ENCODE data around the gene CLEC4F. TPM values are rescaled to one million over a fixed set of nuclear protein-coding genes. Genes with fewer than 3 reads are reported as not detected.

Gene CLEC4F
- total RNA-seq, 2 experiments from 2014 or later, result not detected

GRCh38 chr2:70808983-70809958, 11.1 kb downstream of the CLEC4F start:
- Mint-ChIP-seq H3K36me3 (ENCODE audit: low read depth) (no peaks in the 10 kb centered on the region), H3K4me1 (ENCODE audit: low read depth) (no peaks in the 10 kb centered on the region), H3K4me3 (no peak overlapping the region), H3K27ac (no peak overlapping the region), H3K27me3 (peaks cover 6% of the 10 kb centered on the region), H3K9me3 (no peaks in the 10 kb centered on the region)
- Histone ChIP-seq H3K4me3 (ENCODE audit: low read length) (no peak overlapping the region), H3K9me3 (ENCODE audit: control insufficient read depth in 1 of 2, insufficient read depth in 1 of 2, low read length in 2 of 2) (peaks cover 0 to 8% of the 10 kb centered on the region in 2 experiments), H3K4me1 (ENCODE audit: insufficient read depth, low read length) (no peaks in the 10 kb centered on the region), H3K27me3 (ENCODE audit: control insufficient read depth in 1 of 2, insufficient read depth in 2 of 2, low read length in 2 of 2) (peaks cover 0 to 4% of the 10 kb centered on the region in 2 experiments), H3K27ac (ENCODE audit: low read depth in 1 of 2, low read length in 2 of 2) (no peak overlapping the region), H3K36me3 (ENCODE audit: insufficient read depth, low read length) (no peaks in the 10 kb centered on the region)
- ChIA-PET CTCF (no interaction called here), POLR2A (no interaction called here)
- intact Hi-C loops (cut with DNase I, micrococcal nuclease), result no loop called here
- ATAC-seq (ENCODE audit: poor library complexity), result no peak
- no peak for TF ChIP-seq CTCF (IDR thresholded peaks at IDR 0.05)
- DNase-seq, result no peak

GRCh38 chr2:70807828-70808118, 12.6 kb downstream of the CLEC4F start:
- CTCF ChIA-PET, result no interaction called here
- H3K4me3 Mint-ChIP-seq, result no peak overlapping the region
- intact Hi-C loops (cut with DNase I, micrococcal nuclease), result no loop called here

GRCh38 chr2:70807102-70807827, 13.1 kb downstream of the CLEC4F start:
- Histone ChIP-seq H3K27ac (ENCODE audit: low read depth in 1 of 2, low read length in 2 of 2) (no peak overlapping the region), H3K4me3 (ENCODE audit: low read length) (no peak overlapping the region), H3K36me3 (ENCODE audit: insufficient read depth, low read length) (no peaks in the 10 kb centered on the region), H3K4me1 (ENCODE audit: insufficient read depth, low read length) (no peaks in the 10 kb centered on the region), H3K27me3 (ENCODE audit: control insufficient read depth in 1 of 2, insufficient read depth in 2 of 2, low read length in 2 of 2) (no peaks in the 10 kb centered on the region), H3K9me3 (ENCODE audit: control insufficient read depth in 1 of 2, insufficient read depth in 1 of 2, low read length in 2 of 2) (peaks cover 0 to 8% of the 10 kb centered on the region in 2 experiments)
- H3K4me1 Mint-ChIP-seq (ENCODE audit: low read depth), result no peaks in the 10 kb centered on the region
- H3K27ac Mint-ChIP-seq, result no peak overlapping the region
- no peaks in the 10 kb centered on the region for H3K9me3 Mint-ChIP-seq
- POLR2A ChIA-PET, result no interaction called here
- DNase-seq, result no peak
- ATAC-seq (ENCODE audit: poor library complexity), result no peak
- no peak for TF ChIP-seq CTCF (IDR thresholded peaks at IDR 0.05)
- H3K4me3 Mint-ChIP-seq, result no peak overlapping the region
- CTCF ChIA-PET, result no interaction called here
- no peaks in the 10 kb centered on the region for H3K36me3 Mint-ChIP-seq (ENCODE audit: low read depth)
- intact Hi-C loops (cut with DNase I, micrococcal nuclease), result no loop called here
- H3K27me3 Mint-ChIP-seq, result peaks cover 6% of the 10 kb centered on the region

More at GRCh38 chr2:70807828-70808118, 12.6 kb downstream of the CLEC4F start:
- no peak overlapping the region for H3K27ac Mint-ChIP-seq
- no peaks in the 10 kb centered on the region for H3K9me3 Mint-ChIP-seq
- H3K4me1 ChIP-seq (ENCODE audit: insufficient read depth, low read length), result no peaks in the 10 kb centered on the region
- no peak for TF ChIP-seq CTCF (IDR thresholded peaks at IDR 0.05)
- H3K36me3 ChIP-seq (ENCODE audit: insufficient read depth, low read length), result no peaks in the 10 kb centered on the region
- H3K4me3 ChIP-seq (ENCODE audit: low read length), result no peak overlapping the region
- ATAC-seq (ENCODE audit: poor library complexity), result no peak
- no peaks in the 10 kb centered on the region for H3K36me3 Mint-ChIP-seq (ENCODE audit: low read depth)
- H3K9me3 ChIP-seq (ENCODE audit: control insufficient read depth in 1 of 2, insufficient read depth in 1 of 2, low read length in 2 of 2), result peaks cover 0 to 8% of the 10 kb centered on the region in 2 experiments
- POLR2A ChIA-PET, result no interaction called here
- no peak for DNase-seq
- peaks cover 6% of the 10 kb centered on the region for H3K27me3 Mint-ChIP-seq
- H3K27me3 ChIP-seq (ENCODE audit: control insufficient read depth in 1 of 2, insufficient read depth in 2 of 2, low read length in 2 of 2), result no peaks in the 10 kb centered on the region
- H3K4me1 Mint-ChIP-seq (ENCODE audit: low read depth), result no peaks in the 10 kb centered on the region
- H3K27ac ChIP-seq (ENCODE audit: low read depth in 1 of 2, low read length in 2 of 2), result no peak overlapping the region

All from CD4-positive, alpha-beta T cell (primary cell).